GM21390 (cell line): Measurements from ENCODE around the gene EWSR1.

Experiments used
- ATAC-seq: cut with Tn5 transposase; IDR thresholded peaks from one replicate; pipeline ENCODE4 v1.9.1; 2021; ENCODE audit not compliant: unreplicated experiment

EWSR1 gene

DNA sequence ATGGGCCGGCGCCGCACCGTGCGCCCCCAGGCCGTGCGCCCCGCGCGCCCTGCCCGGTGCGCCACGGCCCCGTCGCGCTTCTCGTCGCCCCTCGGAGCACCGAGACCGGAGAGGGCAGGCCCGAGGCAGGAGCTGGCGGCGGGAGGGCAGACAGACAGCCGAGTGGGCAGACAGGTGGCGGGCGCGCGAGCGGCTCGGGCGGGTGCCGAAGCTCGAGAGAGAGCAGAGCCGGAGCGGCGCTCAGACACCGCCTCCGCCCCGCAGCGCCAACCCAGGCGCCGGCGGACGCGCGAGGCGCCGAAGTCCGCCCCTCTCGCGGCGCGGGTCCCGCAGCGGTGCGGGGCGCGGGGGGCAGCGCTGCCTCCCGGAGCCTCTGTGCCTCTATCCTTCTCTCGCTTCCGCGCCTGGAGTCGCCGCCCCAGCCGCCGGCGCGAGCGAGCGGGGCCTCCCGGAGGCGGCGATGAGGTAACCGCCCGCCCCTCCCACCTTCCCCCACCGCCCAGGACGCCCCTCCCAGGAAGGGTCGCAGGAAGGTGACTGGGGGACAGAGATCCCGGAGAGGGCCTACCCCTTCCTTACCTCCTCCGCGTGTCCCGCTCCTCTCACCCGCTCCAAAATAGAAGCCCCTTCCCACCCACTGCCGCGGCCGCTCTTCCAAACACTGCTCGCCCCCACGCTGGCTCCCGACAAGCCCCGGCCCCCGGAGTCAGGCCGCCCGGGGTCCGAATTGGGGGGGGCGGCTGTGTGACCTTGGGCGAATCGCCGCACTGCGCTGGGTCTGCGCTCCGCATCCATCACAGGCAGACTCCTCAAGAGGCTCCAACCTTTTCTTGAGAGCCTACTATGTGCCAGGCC, 47.4 kb downstream of the EWSR1 start, which contains the start of gene RASL10A:
Gene RASL10A, minus strand, starts transcription at position 412 of the 855 bp plus-strand sequence. CDS start 451 bp downstream, outside the sequence.
- ATAC-seq = no peak

GRCh38 chr22:29316141-29316828, 48.2 kb downstream of the EWSR1 start:
- ATAC-seq = no peak

GRCh38 chr22:29317827-29318454, 49.9 kb downstream of the EWSR1 start:
- no peak for ATAC-seq

- ATAC-seq = no peak
Observed at GRCh38 chr22:29319072-29319471, 51.0 kb downstream of the EWSR1 start.

DNA sequence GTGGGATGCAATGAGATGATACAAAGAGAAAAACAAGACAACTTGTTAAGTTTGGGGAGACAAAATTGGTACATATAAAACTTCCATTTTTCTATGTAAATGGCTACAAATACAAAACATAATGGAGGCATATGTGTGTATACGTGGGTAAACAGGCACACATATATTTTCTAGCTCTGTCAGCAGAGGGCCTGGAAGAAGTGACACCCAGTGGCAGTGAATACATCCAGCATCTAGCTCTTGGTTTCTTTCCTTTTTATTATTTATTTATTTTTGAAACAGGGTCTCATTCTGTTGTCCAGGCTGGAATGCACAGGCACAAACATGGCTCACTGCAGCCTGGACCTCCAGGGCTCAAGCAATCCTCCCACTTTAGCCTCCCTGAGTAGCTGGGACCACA, 52.5 kb downstream of the EWSR1 start:
- no peak for ATAC-seq

DNA sequence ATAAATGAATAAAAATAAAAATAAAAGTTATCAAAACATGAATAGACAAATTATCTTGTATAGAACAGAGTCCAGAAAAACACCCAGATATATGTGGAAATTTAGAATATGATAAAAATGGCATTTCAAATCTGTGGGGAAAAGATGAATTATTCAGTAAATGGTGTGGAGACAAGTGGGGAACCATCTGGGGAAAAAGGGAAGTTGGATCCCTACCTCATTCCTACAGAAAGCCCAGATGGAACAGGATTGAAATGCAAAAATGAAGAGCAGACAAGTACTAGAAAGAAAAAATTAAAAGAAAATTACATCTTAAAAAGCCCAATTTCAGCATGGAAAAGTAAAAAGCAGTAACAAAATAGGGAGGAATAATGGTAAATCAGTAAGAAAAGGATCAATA, 55.6 kb downstream of the EWSR1 start:
- no peak for ATAC-seq

GRCh38 chr22:29325356-29325755, 57.3 kb downstream of the EWSR1 start:
- no peak for ATAC-seq

DNA sequence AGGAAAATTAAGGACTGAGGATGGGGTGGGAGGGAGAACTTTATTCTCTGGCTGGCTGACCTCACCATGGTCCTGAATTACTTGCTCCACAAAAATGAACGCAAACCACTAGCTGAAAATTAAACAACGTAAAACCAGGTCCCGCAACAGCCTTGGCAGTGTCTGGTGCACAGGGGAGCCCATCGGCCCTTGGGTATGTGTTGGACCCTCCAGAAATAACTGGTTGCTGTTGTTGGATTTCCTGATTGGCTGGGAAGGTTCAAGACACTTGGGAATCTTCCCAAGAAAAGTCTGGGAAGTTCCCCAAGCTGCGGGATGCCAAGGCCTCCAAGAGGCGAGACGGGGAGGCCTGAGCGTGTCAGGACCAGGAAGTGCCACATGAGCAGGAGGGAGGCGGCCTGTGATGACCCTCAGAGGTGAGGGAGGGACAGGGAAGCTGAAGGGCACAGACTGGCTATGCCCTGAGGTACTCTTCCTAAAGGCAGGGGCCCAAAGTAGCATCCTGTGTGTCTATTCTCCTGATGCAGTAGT, 57.8 kb downstream of the EWSR1 start:
- ATAC-seq = no peak

GRCh38 chr22:29326481-29326880, 58.4 kb downstream of the EWSR1 start:
- ATAC-seq = no peak

DNA sequence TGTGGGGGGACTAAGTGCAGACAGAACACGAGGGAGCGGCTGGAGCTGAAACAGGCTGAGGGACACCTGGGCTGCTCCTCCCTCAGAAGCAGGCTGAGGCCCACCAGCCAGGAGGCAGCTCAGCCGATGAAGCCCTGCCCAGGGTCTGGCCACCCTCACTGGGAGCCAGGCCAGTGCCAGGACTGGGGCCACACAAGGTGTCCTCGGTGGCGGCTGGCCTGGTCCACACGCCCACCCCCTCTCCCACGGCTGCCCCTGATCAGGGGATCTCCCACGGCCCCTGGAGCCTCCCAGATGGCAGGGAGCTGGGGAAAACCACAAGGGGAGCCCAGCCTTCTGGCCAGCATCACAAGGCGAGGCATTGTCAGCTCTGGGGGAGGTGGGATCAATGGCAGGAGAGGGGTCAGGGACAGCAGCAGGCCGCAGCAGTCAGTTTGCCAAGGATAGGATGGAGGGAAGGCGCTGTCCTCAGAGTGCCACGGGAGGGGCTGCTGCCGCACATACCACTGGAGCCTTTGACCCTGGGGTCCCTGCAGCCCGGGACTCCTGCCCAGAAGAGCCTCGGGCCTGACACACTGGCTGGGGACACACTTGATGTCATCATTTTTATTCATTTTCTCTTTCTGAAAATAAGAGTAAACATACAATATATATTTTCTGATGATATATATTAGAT, 59.2 kb downstream of the EWSR1 start:
- ATAC-seq = no peak

- no peak for ATAC-seq
Observed at GRCh38 chr22:29328055-29328454, 60.0 kb downstream of the EWSR1 start.

DNA sequence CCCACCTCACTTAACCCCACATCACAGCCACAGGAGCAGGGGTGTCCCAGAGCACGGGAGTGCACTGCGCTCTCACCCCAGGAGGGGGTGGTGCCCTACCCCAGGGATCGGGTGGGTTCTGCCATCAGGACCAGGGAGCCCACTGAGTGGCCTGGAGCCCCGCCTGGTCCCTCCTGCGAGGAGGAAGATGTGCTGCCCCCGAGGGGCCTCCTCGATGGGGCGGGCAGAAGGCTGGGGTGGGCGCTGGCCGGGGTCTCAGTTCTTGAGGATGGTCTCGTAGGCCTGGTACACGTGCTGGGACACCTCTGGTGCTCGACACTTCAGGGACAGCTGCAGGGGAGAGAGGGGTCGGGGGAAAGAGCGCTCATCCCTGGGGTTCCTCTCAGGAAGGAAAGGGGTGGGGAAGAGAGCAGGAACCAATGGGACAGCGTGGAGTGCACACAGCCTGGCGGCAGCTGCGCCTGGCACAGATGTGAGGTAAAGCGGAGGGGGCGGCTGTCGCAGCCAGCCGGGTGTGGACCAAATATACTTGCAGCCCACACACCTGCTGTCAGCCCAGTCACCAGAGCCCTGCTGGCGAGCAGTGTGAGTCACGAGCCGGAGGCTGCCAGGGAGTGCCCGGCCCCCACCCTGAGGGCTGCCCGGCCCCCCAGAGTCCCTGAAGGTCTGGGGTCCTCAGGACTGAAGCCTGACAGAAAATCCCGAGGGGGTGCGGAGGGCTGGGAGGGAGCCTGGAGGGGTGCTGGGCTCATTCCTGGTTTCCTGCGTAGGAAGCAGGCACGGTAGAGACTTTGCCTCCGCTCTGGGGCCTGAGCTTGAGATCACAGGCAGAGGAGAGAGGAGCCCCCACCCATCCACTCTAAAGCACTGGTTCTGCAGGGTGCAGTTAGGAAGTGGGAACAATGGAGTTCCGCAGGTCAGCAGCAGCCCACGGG, 60.8 kb downstream of the EWSR1 start:
- no peak for ATAC-seq

DNA sequence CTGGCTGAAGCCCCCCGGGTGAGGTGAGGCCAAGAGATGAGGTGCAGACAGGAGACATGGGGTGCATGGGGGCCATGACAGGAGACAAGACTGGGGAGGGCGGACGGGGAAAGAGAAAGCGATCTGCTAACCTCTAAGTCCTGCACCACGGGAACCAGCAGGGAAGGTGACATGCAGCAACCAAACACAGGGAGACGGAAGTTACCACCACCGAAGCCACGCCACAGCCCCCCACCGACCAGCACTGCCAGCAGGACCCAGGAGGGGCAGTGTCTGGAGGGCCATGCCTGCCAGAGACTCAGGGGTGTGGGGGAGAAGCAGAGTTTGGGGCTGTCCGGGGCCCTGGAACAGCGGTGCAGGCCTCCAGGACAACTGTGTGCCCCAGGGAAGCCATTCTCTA, 61.5 kb downstream of the EWSR1 start:
- ATAC-seq = no peak

- ATAC-seq = no peak
Observed at GRCh38 chr22:29330291-29330690, 62.2 kb downstream of the EWSR1 start.

DNA sequence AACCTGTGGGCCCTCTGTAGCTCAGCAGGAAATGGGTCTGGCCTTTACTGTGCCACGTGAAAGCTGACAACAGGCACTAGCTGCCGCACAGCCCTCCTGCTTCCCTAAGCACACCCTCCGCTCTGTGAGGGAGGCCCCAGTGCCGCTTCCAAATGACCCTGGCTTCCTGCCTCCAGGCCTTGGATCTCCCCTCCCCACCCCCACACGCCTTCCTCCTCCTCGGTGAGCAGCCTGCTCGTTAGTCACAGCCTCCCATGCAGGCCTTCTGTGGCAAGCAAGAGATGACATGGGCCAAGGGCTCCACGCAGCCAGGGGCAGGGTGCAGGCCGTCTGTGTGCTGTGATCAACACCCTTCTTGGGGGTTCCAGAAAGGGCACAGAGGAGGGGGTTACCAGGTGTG, 62.7 kb downstream of the EWSR1 start:
- ATAC-seq = no peak

DNA sequence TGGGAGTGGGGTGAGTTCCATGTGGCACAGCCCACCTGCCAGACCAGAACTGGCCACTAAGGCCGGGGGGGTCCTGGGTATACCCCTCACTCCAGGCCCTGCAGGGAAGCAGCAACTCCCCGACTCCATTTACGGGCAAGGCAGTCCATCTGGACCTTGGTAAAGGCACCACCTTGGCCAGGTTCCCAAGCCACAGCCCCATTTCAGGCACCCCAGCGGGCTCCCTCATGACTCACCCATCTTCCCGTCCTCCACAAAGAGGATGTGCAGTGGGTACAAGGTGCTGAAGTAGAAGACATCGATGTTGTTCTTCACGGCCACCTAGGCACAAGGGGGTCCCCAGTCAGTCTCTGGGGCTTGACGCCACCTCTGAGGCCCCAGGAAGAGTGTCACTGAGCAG, 63.1 kb downstream of the EWSR1 start:
- ATAC-seq = no peak

GRCh38 chr22:29331658-29332300, 63.7 kb downstream of the EWSR1 start:
- ATAC-seq = no peak

- ATAC-seq = no peak
Observed at GRCh38 chr22:29332886-29333496, 64.9 kb downstream of the EWSR1 start.

GRCh38 chr22:29334148-29334547, 66.1 kb downstream of the EWSR1 start:
- no peak for ATAC-seq
